ENCODE data around the gene FUOM. TPM values are rescaled to one million over a fixed set of nuclear protein-coding genes. Genes with fewer than 3 reads are reported as not detected.

The FUOM gene
- total and polyA plus RNA-seq, 2 of the 8 experiments (the other 6 are each of a cell fraction or from before 2014, with no cell fraction given) = 22.0 to 30.4 TPM

GRCh38 chr10:133337370-133337725 lies 20.5 kb downstream of the FUOM start:
- no peak for DNase-seq (ENCODE audit: low read depth in 1 of 2, low spot score in 2 of 2)
- Histone ChIP-seq H3K79me2 (ENCODE audit: control insufficient read depth in 1 of 2, insufficient read depth in 2 of 2, low read length in 2 of 2) (no peaks in the 10 kb centered on the region), H2BK15ac (ENCODE audit: low read length) (peak overlapping the region; percentile 92; the same call in 1 of the 2 replicates), H3K14ac (ENCODE audit: insufficient read length) (no peak overlapping the region), H2BK120ac (replicated peaks; ENCODE audit: low read depth, low read length) (no peak overlapping the region), H2BK5ac (ENCODE audit: low read depth, low read length) (no peak overlapping the region), H3K27ac (ENCODE audit: low read depth, low read length) (no peak overlapping the region), H4K5ac (ENCODE audit: insufficient read length, low read depth, low read length) (no peak overlapping the region), H3K9me3 (ENCODE audit: insufficient read depth in 2 of 2, low read depth in 1 of 2, low read length in 1 of 2) (peaks cover 0 to 12% of the 10 kb centered on the region in 2 experiments; a peak in 1 of 4 replicates), H3K36me3 (ENCODE audit: control insufficient read depth in 2 of 4, insufficient read depth in 4 of 4, low read length in 3 of 4) (no peaks in the 10 kb centered on the region; a peak in 1 of 8 replicates), H3K18ac (ENCODE audit: extremely low read depth, low read length) (no peak overlapping the region), H3K23me2 (ENCODE audit: low read depth, low read length) (peaks cover 32% of the 10 kb centered on the region; the same call in 1 of the 2 replicates), H3K23ac (ENCODE audit: insufficient read length) (no peak overlapping the region), H3K4me1 (replicated peaks in 1 of 4; ENCODE audit: control insufficient read depth in 3 of 4, insufficient read depth in 4 of 4, low read length in 3 of 4) (peaks cover 0 to 18% (median 4%) of the 10 kb centered on the region in 4 experiments; a peak in 5 of 7 replicates), H3K9ac (replicated peaks in 1 of 4; ENCODE audit: extremely low read depth in 1 of 4, low read depth in 3 of 4, low read length in 3 of 4) (no peak overlapping the region), H3K4ac (replicated peaks; ENCODE audit: insufficient read length, low read depth, low read length) (no peak overlapping the region), H3K79me1 (ENCODE audit: low read depth, low read length) (no peaks in the 10 kb centered on the region), H3K56ac (replicated peaks; ENCODE audit: insufficient read length, low read depth, low read length) (peak overlapping the region; percentile 90), H3K4me2 (ENCODE audit: insufficient read depth in 1 of 2, low read depth in 2 of 2, low read length in 2 of 2) (no peak overlapping the region), H2AFZ (ENCODE audit: low read length) (no peak overlapping the region), H4K20me1 (replicated peaks in 1 of 2; ENCODE audit: control insufficient read depth in 1 of 2, insufficient read depth in 2 of 2, low read length in 2 of 2) (peaks cover 0 to 20% of the 10 kb centered on the region in 2 experiments), H2BK20ac (ENCODE audit: low read length) (no peak overlapping the region), H4K91ac (replicated peaks; ENCODE audit: insufficient read length, low read length) (no peak overlapping the region), H3K4me3 (ENCODE audit: extremely low read depth in 1 of 4, insufficient read depth in 2 of 4, low read depth in 3 of 4, low read length in 4 of 4) (no peak overlapping the region), H2AK5ac (ENCODE audit: low read depth, low read length) (peak overlapping the region; percentile 82; the same call in 1 of the 2 replicates), H4K8ac (ENCODE audit: extremely low read depth, insufficient read depth, low read length) (no peak overlapping the region), H2BK12ac (ENCODE audit: low read depth, low read length) (peak overlapping the region; percentile 50; the same call in 1 of the 2 replicates), H3K27me3 (replicated peaks in 1 of 4; ENCODE audit: control insufficient read depth in 3 of 4, extremely low read depth in 1 of 4, insufficient read depth in 3 of 4, low read length in 3 of 4) (peaks cover 27 to 55% (median 51%) of the 10 kb centered on the region in 4 experiments)
- ChIA-PET POLR2A (ENCODE audit: partially characterized antibody) (interaction anchor here (0.8 to 2.5 kb wide), 4 partner anchors 10 to 20 kb away, joined by 3 to 8 read pairs (median 6); partner anchors contain the start of genes FUOM and PRAP1), CTCF (ENCODE audit: partially characterized antibody) (no interaction called here)
- 83% methylated on average over 3 of the region's 3 CpGs; no CpG with 5 or more reads in 1 of the 2 experiments for WGBS, 2 experiments (ENCODE audit: extremely low coverage in 1 of 2, insufficient coverage in 1 of 2, insufficient read length in 1 of 2, insufficient replicate concordance in 2 of 2, low coverage in 1 of 2, low lambda C conversion rate in 2 of 2, missing lambda C conversion rate in 1 of 2)
- no peak for TF ChIP-seq RNF2 (IDR thresholded peaks at IDR 0.05; ENCODE audit: borderline replicate concordance, low read depth, low read length, missing control alignments, poor library complexity, severe bottlenecking)
- TF ChIP-seq EGR1 (IDR thresholded peaks at IDR 0.05; ENCODE audit: borderline replicate concordance, low read depth, low read length) = no peak
- TF ChIP-seq ZNF274 (IDR thresholded peaks at IDR 0.05; ENCODE audit: borderline replicate concordance, extremely low read depth, low read length) = no peak
- TF ChIP-seq, protein P1, sequence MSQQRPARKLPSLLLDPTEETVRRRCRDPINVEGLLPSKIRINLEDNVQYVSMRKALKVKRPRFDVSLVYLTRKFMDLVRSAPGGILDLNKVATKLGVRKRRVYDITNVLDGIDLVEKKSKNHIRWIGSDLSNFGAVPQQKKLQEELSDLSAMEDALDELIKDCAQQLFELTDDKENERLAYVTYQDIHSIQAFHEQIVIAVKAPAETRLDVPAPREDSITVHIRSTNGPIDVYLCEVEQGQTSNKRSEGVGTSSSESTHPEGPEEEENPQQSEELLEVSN (IDR thresholded peaks at IDR 0.05) = no peak
- no peak for TF ChIP-seq GTF2F1 (IDR thresholded peaks at IDR 0.05; ENCODE audit: borderline replicate concordance, low read depth, low read length)
- TF ChIP-seq POU5F1 (IDR thresholded peaks at IDR 0.05; ENCODE audit: low read depth, low read length) = no peak
- no peak for TF ChIP-seq KDM4A (IDR thresholded peaks at IDR 0.05; ENCODE audit: low read depth, low read length, severe bottlenecking)
- FAIRE-seq = peak; percentile 7
